Retina (tissue), 1 donor: ENCODE results near the gene NPY1R.

Experiments used
- DNase-seq: peaks from one replicate; pipeline ENCODE4 v3.0.0-alpha.2; 2016

NPY1R gene

GRCh38 chr4:163332526-163333406, at the start of gene NPY1R:
Gene NPY1R (minus strand): TSS chr4:163332596. CDS start chr4:163326554, 6,042 bp downstream.
- peak; percentile 95 for DNase-seq

GRCh38 chr4:163380703-163381102, 48.3 kb upstream of the NPY1R start:
- no peak for DNase-seq

GRCh38 chr4:163378661-163379060, 46.3 kb upstream of the NPY1R start:
- DNase-seq = no peak

GRCh38 chr4:163372029-163372428, 39.6 kb upstream of the NPY1R start:
- DNase-seq = no peak

- no peak for DNase-seq
These were observed 35.3 kb upstream of the NPY1R start for GRCh38 chr4:163367651-163368050.

- no peak for DNase-seq
These were observed 23.7 kb upstream of the NPY1R start for GRCh38 chr4:163356104-163356503.

- no peak for DNase-seq
These were observed 20.7 kb upstream of the NPY1R start for GRCh38 chr4:163353054-163353453.

- no peak for DNase-seq
These were observed 18.3 kb upstream of the NPY1R start for GRCh38 chr4:163350672-163351071.

GRCh38 chr4:163344147-163345125, 12.0 kb upstream of the NPY1R start:
- DNase-seq = peak; percentile 82

GRCh38 chr4:163343604-163344146, 11.3 kb upstream of the NPY1R start, which contains the start of gene NPY5R:
Gene NPY5R (plus strand): TSS chr4:163343892. CDS start chr4:163350274, 6,382 bp downstream.
- DNase-seq = peak; percentile 71

GRCh38 chr4:163335384-163335783, 3.0 kb upstream of the NPY1R start:
- DNase-seq = no peak

- peak; percentile 87 for DNase-seq
These were observed 593 bp downstream of the NPY1R start for GRCh38 chr4:163331629-163332376.

- DNase-seq = peak; percentile 53
These were observed 1.3 kb downstream of the NPY1R start for GRCh38 chr4:163330916-163331628.

- no peak for DNase-seq
These were observed 15.3 kb downstream of the NPY1R start for GRCh38 chr4:163317110-163317509.

GRCh38 chr4:163309466-163309865, 22.9 kb downstream of the NPY1R start:
- no peak for DNase-seq

- no peak for DNase-seq
These were observed 29.3 kb downstream of the NPY1R start for GRCh38 chr4:163303069-163303468.

GRCh38 chr4:163300445-163300844, 32.0 kb downstream of the NPY1R start:
- DNase-seq = no peak

- no peak for DNase-seq
These were observed 37.3 kb downstream of the NPY1R start for GRCh38 chr4:163295138-163295537.

- DNase-seq = no peak
These were observed 48.1 kb downstream of the NPY1R start for GRCh38 chr4:163284304-163284703.

GRCh38 chr4:163280703-163281519, 51.5 kb downstream of the NPY1R start:
- DNase-seq = no peak

GRCh38 chr4:163279713-163280112, 52.7 kb downstream of the NPY1R start:
- no peak for DNase-seq
